ENCODE results near the gene PTPRK.

The PTPRK gene

DNA sequence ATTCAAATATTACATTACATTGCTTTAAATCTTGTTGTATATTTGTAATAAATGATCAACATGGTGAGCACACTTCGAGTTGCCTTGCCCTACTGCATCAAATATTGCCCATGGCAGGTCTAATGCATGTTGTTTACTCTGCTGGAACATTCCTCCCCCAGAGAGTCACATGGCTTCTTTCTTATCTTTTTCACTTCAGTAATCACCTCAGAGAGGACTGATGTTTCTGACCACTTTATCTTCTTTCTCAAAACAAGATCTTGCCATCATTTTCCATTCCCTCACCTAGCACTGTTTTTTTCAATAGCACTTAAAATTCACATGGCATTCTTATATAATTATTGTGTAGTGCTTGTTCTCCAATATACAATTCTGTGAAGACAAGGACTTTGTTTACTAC is 376.1 kb downstream of the PTPRK start:
- H3K4me2 ChIP-seq (ENCODE audit: low read length) = no peak overlapping the region

GRCh38 chr6:128141932-128142331 is 378.5 kb downstream of the PTPRK start:
- Histone ChIP-seq H3K4me2 (ENCODE audit: low read length) (no peak overlapping the region), H3K4me3 (ENCODE audit: low read length) (no peak overlapping the region)
- TF ChIP-seq, protein P1, sequence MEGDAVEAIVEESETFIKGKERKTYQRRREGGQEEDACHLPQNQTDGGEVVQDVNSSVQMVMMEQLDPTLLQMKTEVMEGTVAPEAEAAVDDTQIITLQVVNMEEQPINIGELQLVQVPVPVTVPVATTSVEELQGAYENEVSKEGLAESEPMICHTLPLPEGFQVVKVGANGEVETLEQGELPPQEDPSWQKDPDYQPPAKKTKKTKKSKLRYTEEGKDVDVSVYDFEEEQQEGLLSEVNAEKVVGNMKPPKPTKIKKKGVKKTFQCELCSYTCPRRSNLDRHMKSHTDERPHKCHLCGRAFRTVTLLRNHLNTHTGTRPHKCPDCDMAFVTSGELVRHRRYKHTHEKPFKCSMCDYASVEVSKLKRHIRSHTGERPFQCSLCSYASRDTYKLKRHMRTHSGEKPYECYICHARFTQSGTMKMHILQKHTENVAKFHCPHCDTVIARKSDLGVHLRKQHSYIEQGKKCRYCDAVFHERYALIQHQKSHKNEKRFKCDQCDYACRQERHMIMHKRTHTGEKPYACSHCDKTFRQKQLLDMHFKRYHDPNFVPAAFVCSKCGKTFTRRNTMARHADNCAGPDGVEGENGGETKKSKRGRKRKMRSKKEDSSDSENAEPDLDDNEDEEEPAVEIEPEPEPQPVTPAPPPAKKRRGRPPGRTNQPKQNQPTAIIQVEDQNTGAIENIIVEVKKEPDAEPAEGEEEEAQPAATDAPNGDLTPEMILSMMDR (IDR thresholded peaks at IDR 0.05; ENCODE audit: low read depth, low read length) = no peak
- no peak for TF ChIP-seq EZH2phosphoT487 (IDR thresholded peaks at IDR 0.05; ENCODE audit: low read depth)

More for the DNA sequence above, 376.1 kb downstream of the PTPRK start:
- no peaks in the 10 kb centered on the region for H3K27me3 ChIP-seq (ENCODE audit: low read depth, low read length)
- TF ChIP-seq, protein P1 (IDR thresholded peaks at IDR 0.05; ENCODE audit: low read depth, low read length) = no peak
- no peak for TF ChIP-seq EZH2phosphoT487 (IDR thresholded peaks at IDR 0.05; ENCODE audit: low read depth)
- H3K36me3 ChIP-seq (replicated peaks; ENCODE audit: low read depth, low read length) = no peaks in the 10 kb centered on the region
- H4K20me1 ChIP-seq (ENCODE audit: insufficient read depth, low read length) = no peaks in the 10 kb centered on the region
- H3K9ac ChIP-seq (ENCODE audit: low read length) = no peak overlapping the region
- no peak overlapping the region for H2AFZ ChIP-seq (ENCODE audit: low read depth, low read length)
- H3K4me3 ChIP-seq (ENCODE audit: low read length) = no peak overlapping the region
- no peak overlapping the region for H3K27ac ChIP-seq (ENCODE audit: low read length)
- H3K9me3 ChIP-seq (ENCODE audit: insufficient read depth, low read length) = no peaks in the 10 kb centered on the region
- H3K4me1 ChIP-seq (ENCODE audit: low read length) = no peaks in the 10 kb centered on the region
- no peaks in the 10 kb centered on the region for H3K79me2 ChIP-seq (ENCODE audit: low read length)

GRCh38 chr6:128139519-128139918 is 380.9 kb downstream of the PTPRK start:
- no peaks in the 10 kb centered on the region for H3K27me3 ChIP-seq (ENCODE audit: low read depth, low read length)
- H3K79me2 ChIP-seq (ENCODE audit: low read length) = no peaks in the 10 kb centered on the region
- no peaks in the 10 kb centered on the region for H4K20me1 ChIP-seq (ENCODE audit: insufficient read depth, low read length)
- H2AFZ ChIP-seq (ENCODE audit: low read depth, low read length) = no peak overlapping the region
- no peak overlapping the region for H3K9ac ChIP-seq (ENCODE audit: low read length)
- H3K9me3 ChIP-seq (ENCODE audit: insufficient read depth, low read length) = no peaks in the 10 kb centered on the region
- no peak overlapping the region for H3K4me2 ChIP-seq (ENCODE audit: low read length)
- H3K4me1 ChIP-seq (ENCODE audit: low read length) = no peaks in the 10 kb centered on the region
- no peak overlapping the region for H3K27ac ChIP-seq (ENCODE audit: low read length)
- no peak overlapping the region for H3K4me3 ChIP-seq (ENCODE audit: low read length)
- TF ChIP-seq, protein P1 (IDR thresholded peaks at IDR 0.05; ENCODE audit: low read depth, low read length) = no peak
- TF ChIP-seq EZH2phosphoT487 (IDR thresholded peaks at IDR 0.05; ENCODE audit: low read depth) = no peak
- H3K36me3 ChIP-seq (replicated peaks; ENCODE audit: low read depth, low read length) = no peaks in the 10 kb centered on the region

More at GRCh38 chr6:128141932-128142331, 378.5 kb downstream of the PTPRK start:
- no peaks in the 10 kb centered on the region for H3K79me2 ChIP-seq (ENCODE audit: low read length)
- H3K36me3 ChIP-seq (replicated peaks; ENCODE audit: low read depth, low read length) = no peaks in the 10 kb centered on the region
- H3K9ac ChIP-seq (ENCODE audit: low read length) = no peak overlapping the region
- H3K9me3 ChIP-seq (ENCODE audit: insufficient read depth, low read length) = no peaks in the 10 kb centered on the region
- no peaks in the 10 kb centered on the region for H3K4me1 ChIP-seq (ENCODE audit: low read length)
- H2AFZ ChIP-seq (ENCODE audit: low read depth, low read length) = no peak overlapping the region
- no peaks in the 10 kb centered on the region for H4K20me1 ChIP-seq (ENCODE audit: insufficient read depth, low read length)
- H3K27me3 ChIP-seq (ENCODE audit: low read depth, low read length) = no peaks in the 10 kb centered on the region
- H3K27ac ChIP-seq (ENCODE audit: low read length) = no peak overlapping the region

DNA sequence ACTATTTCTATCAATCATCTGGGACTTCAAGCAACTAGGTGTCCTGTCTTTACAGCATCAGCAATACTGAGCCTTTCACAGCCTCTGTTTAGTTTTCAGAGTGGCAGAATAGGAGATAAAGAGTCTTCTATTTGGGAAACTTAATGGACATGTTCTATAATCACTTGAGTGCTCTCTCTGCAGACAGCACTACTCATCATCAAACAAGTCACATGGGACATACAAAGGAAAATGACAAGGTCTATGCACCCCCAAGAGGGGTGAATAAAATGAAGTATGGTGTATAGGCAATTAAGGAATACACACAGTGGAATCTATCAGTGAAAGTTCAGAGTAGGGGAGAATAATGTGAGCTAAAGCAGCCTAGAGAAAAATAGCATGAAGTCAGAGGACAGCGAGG is 381.7 kb downstream of the PTPRK start:
- no peak overlapping the region for H3K27ac ChIP-seq (ENCODE audit: low read length)
- H2AFZ ChIP-seq (ENCODE audit: low read depth, low read length) = no peak overlapping the region
- no peaks in the 10 kb centered on the region for H3K4me1 ChIP-seq (ENCODE audit: low read length)
- TF ChIP-seq, protein P1 (IDR thresholded peaks at IDR 0.05; ENCODE audit: low read depth, low read length) = no peak
- no peak for TF ChIP-seq EZH2phosphoT487 (IDR thresholded peaks at IDR 0.05; ENCODE audit: low read depth)
- no peak overlapping the region for H3K4me3 ChIP-seq (ENCODE audit: low read length)
- H3K9me3 ChIP-seq (ENCODE audit: insufficient read depth, low read length) = no peaks in the 10 kb centered on the region
- H3K4me2 ChIP-seq (ENCODE audit: low read length) = no peak overlapping the region
- no peaks in the 10 kb centered on the region for H4K20me1 ChIP-seq (ENCODE audit: insufficient read depth, low read length)
- no peaks in the 10 kb centered on the region for H3K36me3 ChIP-seq (replicated peaks; ENCODE audit: low read depth, low read length)
- H3K27me3 ChIP-seq (ENCODE audit: low read depth, low read length) = no peaks in the 10 kb centered on the region
- H3K79me2 ChIP-seq (ENCODE audit: low read length) = no peaks in the 10 kb centered on the region
- H3K9ac ChIP-seq (ENCODE audit: low read length) = no peak overlapping the region

Measured in OCI-LY3 (cell line).